HG03066 (cell line): ENCODE measurements around the gene SF1.

Experiments
- ATAC-seq: cut with Tn5 transposase; IDR thresholded peaks from one replicate; pipeline ENCODE4 v1.9.1; 2021; ENCODE audit warnings: low read depth; ENCODE audit not compliant: unreplicated experiment

SF1 gene

DNA sequence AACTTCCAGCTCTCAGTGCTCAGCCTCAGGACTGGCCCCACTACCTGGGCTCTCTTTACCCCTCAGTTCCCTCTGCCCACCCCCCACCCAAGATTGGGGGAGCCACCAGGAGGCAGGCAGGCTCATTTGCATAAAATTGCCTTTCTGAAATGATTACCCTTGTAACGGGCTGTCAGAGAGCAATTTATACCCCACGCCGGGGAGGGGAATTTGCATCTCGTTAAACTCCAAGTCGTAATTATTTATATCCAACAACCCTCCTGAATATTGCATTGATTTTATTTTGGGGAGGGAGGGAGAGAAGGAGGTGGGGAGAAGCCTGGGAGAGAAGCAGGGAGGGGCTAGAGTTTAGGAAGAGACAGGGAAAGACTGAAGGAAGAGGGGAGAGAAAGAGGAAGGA is 63.7 kb downstream of the SF1 start:
- no peak for ATAC-seq
